Body of pancreas (tissue), 4 donors: ENCODE measurements around the gene PCSK5. TPM values are rescaled to one million over a fixed set of nuclear protein-coding genes. Genes with fewer than 3 reads are reported as not detected.
A peak's percentile ranks its signal among the peaks of the same experiment; 100 is the strongest.

Experiments
- ATAC-seq: fragments of 150-250 bp; one replicate; pipeline ENCODE4 v1.9.1; 2016
- DNase-seq, 4 donors: peaks; one replicate each; pipeline ENCODE4 v3.0.0-alpha.2; 2019
- H3K27ac ChIP-seq, 4 donors: fragments of 200-600 bp; sonication (generic); 1 replicate in 3 of 4; 2 replicates in 1 of 4; pipeline versions ENCODE4 v1.5.1 to v1.6.1; 2016 to 2019; ENCODE audit warnings: mild to moderate bottlenecking in 1 of 4, mixed read lengths in 1 of 4, moderate library complexity in 1 of 4
- H3K27me3 ChIP-seq, 2 donors: fragments of 200-600 bp; sonication (generic); one replicate each; pipeline ENCODE4 v1.6.0; 2016; ENCODE audit warnings: mild to moderate bottlenecking in 1 of 2
- H3K36me3 ChIP-seq, 2 donors: fragments of 200-600 bp; sonication (generic); replicated peaks in 1 of 2; 2 replicates each; pipeline ENCODE4 v1.5.1; 2016; ENCODE audit warnings: low read depth in 2 of 2; ENCODE audit not compliant: insufficient read depth in 1 of 2
- H3K4me1 ChIP-seq: fragments of 200-600 bp; sonication (generic); one replicate; pipeline ENCODE4 v1.6.0; 2016
- H3K4me3 ChIP-seq, 2 donors: fragments of 200-600 bp; sonication (generic); 1 replicate in 1 of 2; 2 replicates in 1 of 2; pipeline ENCODE4 v1.5.1; 2016 to 2019
- H3K9me3 ChIP-seq, 3 donors: fragments of 200-600 bp; sonication (generic); 1 replicate in 2 of 3; 2 replicates in 1 of 3; pipeline ENCODE4 v1.5.1; 2016
- POLR2A ChIP-seq, 3 donors: fragments of 450-650 bp; IDR thresholded peaks; one replicate each; pipeline ENCODE4 v1.6.1; 2016; ENCODE audit warnings: antibody characterized with exemption in 3 of 3, mild to moderate bottlenecking in 2 of 3
- WGBS, 2 donors: methylation state at CpG; one replicate each; pipeline ENCODE4 v1.1.5; 2017; 5-methylcytosine and 5-hydroxymethylcytosine counted together
- intact Hi-C: fragments of 100-400 bp; cut with DNase I; formaldehyde crosslinking; loops from one replicate; pipeline ENCODE4 v1.15.1; 2023
- total RNA-seq, 2 donors: library from RNA; depleted of rRNA; stranded (reverse); fragments of >200 nt; gene quantifications; one replicate each; pipeline ENCODE4 v1.1.0, GENCODE V29; 2016
- TF ChIP-seq, protein P1 (sequence below), 7 experiments: fragments of 450-650 bp in 4 of 7; fragments of 200-600 bp in 3 of 7; sonication (generic) in 3 of 7; IDR thresholded peaks; one replicate each; pipeline ENCODE4 v1.5.1; 2016 to 2019; ENCODE audit warnings: antibody characterized with exemption in 7 of 7

PCSK5 gene
- total RNA-seq, 2 donors from 2014 or later: 11.2 to 12.2 TPM

GRCh38 chr9:76194896-76195295 lies 304.4 kb downstream of the PCSK5 start:
- ATAC-seq: no peak
- Histone ChIP-seq H3K36me3 (peaks cover 0 to 2% of the 10 kb centered on the region in 2 donors), H3K9me3 (no peaks in the 10 kb centered on the region), H3K27ac (no peak overlapping the region), H3K4me1 (no peaks in the 10 kb centered on the region), H3K4me3 (no peak overlapping the region), H3K27me3 (no peaks in the 10 kb centered on the region)
- no peak for DNase-seq
- TF ChIP-seq POLR2A (IDR thresholded peaks at IDR 0.05): no peak
- TF ChIP-seq, protein P1, sequence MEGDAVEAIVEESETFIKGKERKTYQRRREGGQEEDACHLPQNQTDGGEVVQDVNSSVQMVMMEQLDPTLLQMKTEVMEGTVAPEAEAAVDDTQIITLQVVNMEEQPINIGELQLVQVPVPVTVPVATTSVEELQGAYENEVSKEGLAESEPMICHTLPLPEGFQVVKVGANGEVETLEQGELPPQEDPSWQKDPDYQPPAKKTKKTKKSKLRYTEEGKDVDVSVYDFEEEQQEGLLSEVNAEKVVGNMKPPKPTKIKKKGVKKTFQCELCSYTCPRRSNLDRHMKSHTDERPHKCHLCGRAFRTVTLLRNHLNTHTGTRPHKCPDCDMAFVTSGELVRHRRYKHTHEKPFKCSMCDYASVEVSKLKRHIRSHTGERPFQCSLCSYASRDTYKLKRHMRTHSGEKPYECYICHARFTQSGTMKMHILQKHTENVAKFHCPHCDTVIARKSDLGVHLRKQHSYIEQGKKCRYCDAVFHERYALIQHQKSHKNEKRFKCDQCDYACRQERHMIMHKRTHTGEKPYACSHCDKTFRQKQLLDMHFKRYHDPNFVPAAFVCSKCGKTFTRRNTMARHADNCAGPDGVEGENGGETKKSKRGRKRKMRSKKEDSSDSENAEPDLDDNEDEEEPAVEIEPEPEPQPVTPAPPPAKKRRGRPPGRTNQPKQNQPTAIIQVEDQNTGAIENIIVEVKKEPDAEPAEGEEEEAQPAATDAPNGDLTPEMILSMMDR (IDR thresholded peaks at IDR 0.05): no peak
- 88 to 94% methylated on average over 3 of the region's 3 CpGs for WGBS, 2 donors
- intact Hi-C loops: no loop called here

DNA sequence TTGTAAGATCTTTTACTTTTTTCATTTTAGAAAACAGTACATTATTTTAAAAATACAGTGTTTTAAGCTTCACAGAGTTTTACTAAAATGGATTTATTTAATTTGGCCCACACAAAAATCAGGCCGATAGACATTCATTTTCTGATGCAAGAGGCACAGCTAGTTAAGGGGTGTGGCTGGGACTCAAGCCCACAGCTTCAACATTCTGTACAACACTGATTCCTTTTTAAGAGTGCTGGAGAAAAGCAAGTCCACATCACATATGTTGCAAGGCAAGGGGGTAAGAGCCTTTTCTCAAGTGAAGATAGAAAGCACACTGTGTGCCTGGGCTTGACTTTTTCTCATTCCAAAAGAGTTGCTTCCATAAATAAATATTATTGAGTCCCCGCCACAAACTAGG lies 307.9 kb downstream of the PCSK5 start:
- WGBS, 2 donors: 63 to 72% methylated on average over 2 of the region's 2 CpGs

DNA sequence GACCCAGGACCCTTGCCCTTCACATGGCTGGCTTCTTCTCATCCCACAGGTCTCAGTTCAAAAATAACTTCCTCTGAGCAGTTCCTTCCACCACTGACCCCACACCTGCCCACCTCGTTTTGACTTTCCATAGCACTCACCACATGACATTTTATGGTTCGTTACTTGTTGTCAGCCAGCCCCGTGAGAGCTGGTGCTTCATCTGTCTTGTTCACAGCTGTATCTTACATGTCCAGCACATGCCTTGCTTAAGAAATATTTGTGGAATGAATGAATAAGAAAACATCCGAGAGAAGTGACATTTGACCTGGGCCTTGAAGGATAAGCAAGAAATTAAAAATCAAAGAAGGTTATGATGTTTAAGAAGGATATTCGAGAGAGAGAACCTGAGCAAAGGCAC lies 309.8 kb downstream of the PCSK5 start:
- Histone ChIP-seq H3K4me3 (no peak overlapping the region), H3K4me1 (no peaks in the 10 kb centered on the region), H3K9me3 (no peaks in the 10 kb centered on the region), H3K36me3 (no peaks in the 10 kb centered on the region), H3K27me3 (no peaks in the 10 kb centered on the region), H3K27ac (no peak overlapping the region)
- WGBS, 2 donors: 78 to 80% methylated on average over 5 of the region's 5 CpGs
- ATAC-seq (no peak), DNase-seq (no peak)
- TF ChIP-seq, protein P1 (IDR thresholded peaks at IDR 0.05): no peak
- no peak for TF ChIP-seq POLR2A (IDR thresholded peaks at IDR 0.05)
- intact Hi-C loops: no loop called here

More for the DNA sequence above, 307.9 kb downstream of the PCSK5 start:
- H3K36me3 ChIP-seq: peaks cover 0 to 2% of the 10 kb centered on the region in 2 donors
- H3K27ac ChIP-seq: no peak overlapping the region
- H3K27me3 ChIP-seq: no peaks in the 10 kb centered on the region
- DNase-seq (no peak), ATAC-seq (no peak)
- TF ChIP-seq, protein P1 (IDR thresholded peaks at IDR 0.05): no peak
- no peak overlapping the region for H3K4me3 ChIP-seq
- H3K9me3 ChIP-seq: no peaks in the 10 kb centered on the region
- intact Hi-C loops: no loop called here
- H3K4me1 ChIP-seq: no peaks in the 10 kb centered on the region

GRCh38 chr9:76200745-76201144 lies 310.3 kb downstream of the PCSK5 start:
- no peak overlapping the region for H3K27ac ChIP-seq
- no peak for ATAC-seq
- H3K9me3 ChIP-seq: no peaks in the 10 kb centered on the region
- intact Hi-C loops: no loop called here
- 79 to 81% methylated on average over 4 of the region's 4 CpGs for WGBS, 2 donors
- H3K4me3 ChIP-seq: no peak overlapping the region
- no peaks in the 10 kb centered on the region for H3K4me1 ChIP-seq
- TF ChIP-seq, protein P1 (IDR thresholded peaks at IDR 0.05): no peak
- no peak for TF ChIP-seq POLR2A (IDR thresholded peaks at IDR 0.05)
- H3K36me3 ChIP-seq: no peaks in the 10 kb centered on the region
- H3K27me3 ChIP-seq: no peaks in the 10 kb centered on the region
- DNase-seq: no peak

DNA sequence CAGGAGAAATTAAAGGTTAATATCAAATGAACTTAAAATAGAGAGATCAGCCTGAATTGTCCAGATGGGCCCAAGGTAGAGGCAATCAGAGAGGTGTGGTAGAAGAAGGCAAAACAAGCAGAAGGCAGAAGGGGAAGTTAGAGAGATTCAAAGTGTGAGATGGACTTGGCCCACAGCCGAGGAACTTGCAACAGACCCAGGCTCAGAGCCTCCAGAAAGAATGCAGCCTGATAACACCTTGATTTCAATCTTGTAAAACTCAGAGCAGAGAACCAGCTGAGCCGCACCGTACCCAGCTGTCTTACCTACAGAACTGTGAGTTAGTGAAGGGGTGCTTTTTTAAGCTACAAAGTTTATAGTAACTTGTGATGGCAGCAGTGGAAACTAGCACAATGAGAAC lies 312.9 kb downstream of the PCSK5 start:
- ATAC-seq: peak; percentile 30
- Histone ChIP-seq H3K36me3 (no peaks in the 10 kb centered on the region), H3K9me3 (no peaks in the 10 kb centered on the region), H3K27me3 (no peaks in the 10 kb centered on the region), H3K4me3 (no peak overlapping the region), H3K4me1 (no peaks in the 10 kb centered on the region), H3K27ac (no peak overlapping the region)
- TF ChIP-seq POLR2A (IDR thresholded peaks at IDR 0.05): no peak
- TF ChIP-seq, protein P1 (IDR thresholded peaks at IDR 0.05): no peak
- peak in 3 of 4 donors; percentile 26 to 48 (median 42) for DNase-seq
- intact Hi-C loops: no loop called here
- WGBS, 2 donors: 51 to 56% methylated on average over 3 of the region's 3 CpGs
